ENCODE data around the gene DOCK11. TPM values are rescaled to one million over a fixed set of nuclear protein-coding genes. Genes with fewer than 3 reads are reported as not detected.
A peak's percentile ranks its signal among the peaks of the same experiment; 100 is the strongest.

Gene DOCK11
- total RNA-seq, 1 donor from 2014 or later = 56.0 TPM

DNA sequence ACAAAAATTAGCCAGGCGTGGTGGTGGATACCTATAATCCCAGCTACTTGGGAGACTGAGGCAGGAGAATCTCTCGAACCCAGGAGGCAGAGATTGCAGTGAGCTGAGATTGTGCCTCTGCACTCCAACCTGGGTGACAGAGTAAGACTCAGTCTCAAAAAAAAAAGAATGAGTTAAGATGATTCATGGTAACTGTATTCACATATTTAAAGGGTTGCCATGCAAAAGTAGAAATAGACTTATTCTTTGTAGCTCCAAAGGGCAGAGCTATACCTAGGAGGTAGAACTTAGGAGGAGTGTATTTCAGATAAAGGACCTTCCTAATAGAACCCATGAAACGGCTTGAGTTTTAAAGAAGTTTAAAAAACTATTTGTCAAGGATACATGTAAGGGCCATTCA, 127.4 kb downstream of the DOCK11 start:
- Mint-ChIP-seq H3K4me3 (no peak overlapping the region), H3K4me1 (no peaks in the 10 kb centered on the region), H3K27ac (no peak overlapping the region), H3K9me3 (no peaks in the 10 kb centered on the region), H3K27me3 (no peaks in the 10 kb centered on the region), H3K36me3 (ENCODE audit: low read depth) (peaks cover 34% of the 10 kb centered on the region)
- TF ChIP-seq, protein P1, sequence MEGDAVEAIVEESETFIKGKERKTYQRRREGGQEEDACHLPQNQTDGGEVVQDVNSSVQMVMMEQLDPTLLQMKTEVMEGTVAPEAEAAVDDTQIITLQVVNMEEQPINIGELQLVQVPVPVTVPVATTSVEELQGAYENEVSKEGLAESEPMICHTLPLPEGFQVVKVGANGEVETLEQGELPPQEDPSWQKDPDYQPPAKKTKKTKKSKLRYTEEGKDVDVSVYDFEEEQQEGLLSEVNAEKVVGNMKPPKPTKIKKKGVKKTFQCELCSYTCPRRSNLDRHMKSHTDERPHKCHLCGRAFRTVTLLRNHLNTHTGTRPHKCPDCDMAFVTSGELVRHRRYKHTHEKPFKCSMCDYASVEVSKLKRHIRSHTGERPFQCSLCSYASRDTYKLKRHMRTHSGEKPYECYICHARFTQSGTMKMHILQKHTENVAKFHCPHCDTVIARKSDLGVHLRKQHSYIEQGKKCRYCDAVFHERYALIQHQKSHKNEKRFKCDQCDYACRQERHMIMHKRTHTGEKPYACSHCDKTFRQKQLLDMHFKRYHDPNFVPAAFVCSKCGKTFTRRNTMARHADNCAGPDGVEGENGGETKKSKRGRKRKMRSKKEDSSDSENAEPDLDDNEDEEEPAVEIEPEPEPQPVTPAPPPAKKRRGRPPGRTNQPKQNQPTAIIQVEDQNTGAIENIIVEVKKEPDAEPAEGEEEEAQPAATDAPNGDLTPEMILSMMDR (IDR thresholded peaks at IDR 0.05) = no peak
- intact Hi-C loops (cut with micrococcal nuclease) = no loop called here
- ATAC-seq (ENCODE audit: low read depth) (no peak), DNase-seq (no peak)
- ChIA-PET POLR2A (interaction anchor here (1.1 kb wide), 1 partner anchor 193 kb away, joined by 4 read pairs; no protein-coding TSS in a partner anchor), CTCF (interaction anchor here (0.6 kb wide), 1 partner anchor 110 kb away, joined by 3 read pairs; no protein-coding TSS in a partner anchor)

GRCh38 chrX:118626346-118626745, 130.7 kb downstream of the DOCK11 start:
- Mint-ChIP-seq H3K4me3 (no peak overlapping the region), H3K27me3 (no peaks in the 10 kb centered on the region), H3K9me3 (no peaks in the 10 kb centered on the region), H3K4me1 (peaks cover 5% of the 10 kb centered on the region), H3K27ac (peak overlapping the region; percentile 30), H3K36me3 (ENCODE audit: low read depth) (peaks cover 30% of the 10 kb centered on the region)
- TF ChIP-seq, protein P1 (IDR thresholded peaks at IDR 0.05) = no peak
- ATAC-seq (ENCODE audit: low read depth) = no peak
- no peak for DNase-seq
- CTCF ChIA-PET = interaction anchor here (1.2 to 6.2 kb wide), 2 partner anchors 12 to 182 kb away, joined by 5 to 36 read pairs; no protein-coding TSS in a partner anchor
- POLR2A ChIA-PET = no interaction called here
- intact Hi-C loops (cut with micrococcal nuclease) = no loop called here

DNA sequence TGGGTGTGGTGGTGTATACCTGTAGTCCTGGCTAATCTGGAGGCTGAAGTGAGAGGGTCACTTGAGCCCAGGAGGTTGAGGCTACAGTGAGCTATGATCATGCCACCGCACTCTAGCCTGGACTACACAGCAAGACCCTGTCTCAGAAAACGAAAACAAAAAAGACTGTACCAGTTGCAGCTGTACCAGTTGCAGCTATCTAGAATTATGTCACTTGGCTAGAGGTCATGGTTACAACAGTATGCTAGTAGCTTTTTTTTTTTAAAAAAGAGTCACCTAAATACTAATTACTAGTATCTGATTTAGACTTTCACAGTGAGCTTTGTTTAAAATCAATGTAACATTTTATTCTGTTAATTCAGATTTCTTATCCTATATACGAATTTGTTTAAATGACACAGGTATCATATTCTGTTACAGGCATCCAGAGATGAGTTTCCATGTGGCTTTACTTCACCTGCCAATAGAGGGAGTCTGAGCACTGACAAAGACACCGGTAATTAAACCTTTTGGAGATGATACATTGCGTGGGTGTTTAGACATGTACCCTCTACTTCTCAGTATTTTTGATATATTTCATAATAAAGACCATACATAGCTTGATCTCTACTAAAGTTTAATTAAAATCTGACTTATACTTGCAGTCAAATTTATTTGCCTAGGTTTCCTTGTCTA, 131.6 kb downstream of the DOCK11 start:
- intact Hi-C loops (cut with micrococcal nuclease) = loop anchor here (1.0 kb wide), 1 partner anchor 180 kb away; no protein-coding TSS in a partner anchor
- Mint-ChIP-seq H3K27ac (no peak overlapping the region), H3K4me1 (peaks cover 13% of the 10 kb centered on the region), H3K27me3 (no peaks in the 10 kb centered on the region), H3K9me3 (no peaks in the 10 kb centered on the region), H3K4me3 (no peak overlapping the region), H3K36me3 (ENCODE audit: low read depth) (peaks cover 29% of the 10 kb centered on the region)
- DNase-seq (no peak), ATAC-seq (ENCODE audit: low read depth) (no peak)
- CTCF ChIA-PET = interaction anchor here (0.8 to 6.2 kb wide), 12 partner anchors 9 to 184 kb away, joined by 3 to 36 read pairs (median 4); no protein-coding TSS in a partner anchor
- POLR2A ChIA-PET = no interaction called here
- TF ChIP-seq, protein P1 (IDR thresholded peaks at IDR 0.05) = no peak

- POLR2A ChIA-PET = no interaction called here
- intact Hi-C loops (cut with micrococcal nuclease) = loop anchor here (10.0 kb wide), 1 partner anchor 344 kb away; the partner anchor contains the start of gene LONRF3
- CTCF ChIA-PET = interaction anchor here (6.2 kb wide), 1 partner anchor 177 kb away, joined by 36 read pairs; no protein-coding TSS in a partner anchor
- H3K9me3 Mint-ChIP-seq = no peaks in the 10 kb centered on the region
- H3K4me3 Mint-ChIP-seq = no peak overlapping the region
- peaks cover 31% of the 10 kb centered on the region for H3K4me1 Mint-ChIP-seq
- TF ChIP-seq, protein P1 (IDR thresholded peaks at IDR 0.05) = no peak
- peak overlapping the region; percentile 30 for H3K27ac Mint-ChIP-seq
- H3K36me3 Mint-ChIP-seq (ENCODE audit: low read depth) = peaks cover 45% of the 10 kb centered on the region
- ATAC-seq (ENCODE audit: low read depth) = no peak
- no peak for DNase-seq
- no peaks in the 10 kb centered on the region for H3K27me3 Mint-ChIP-seq
Measured at GRCh38 chrX:118630848-118631247, 135.2 kb downstream of the DOCK11 start.

- Mint-ChIP-seq H3K4me1 (peaks cover 31% of the 10 kb centered on the region), H3K36me3 (ENCODE audit: low read depth) (peaks cover 46% of the 10 kb centered on the region), H3K9me3 (no peaks in the 10 kb centered on the region), H3K27ac (peak overlapping the region; percentile 88), H3K4me3 (no peak overlapping the region), H3K27me3 (no peaks in the 10 kb centered on the region)
- DNase-seq (no peak), ATAC-seq (ENCODE audit: low read depth) (peak; percentile 79)
- intact Hi-C loops (cut with micrococcal nuclease) = loop anchor here (10.0 kb wide), 1 partner anchor 343 kb away; the partner anchor contains the start of gene LONRF3
- CTCF ChIA-PET = interaction anchor here (6.2 kb wide), 1 partner anchor 176 kb away, joined by 36 read pairs; no protein-coding TSS in a partner anchor
- TF ChIP-seq, protein P1 (IDR thresholded peaks at IDR 0.05) = no peak
- POLR2A ChIA-PET = no interaction called here
Measured at GRCh38 chrX:118631586-118631985, 136.0 kb downstream of the DOCK11 start.
